ENCODE measurements around the gene CFDP1. TPM values are rescaled to one million over a fixed set of nuclear protein-coding genes. Genes with fewer than 3 reads are reported as not detected.

CFDP1 gene
- total RNA-seq, 4 donors from 2014 or later, result 42.4 to 49.5 (median 44.0) TPM

GRCh38 chr16:75264457-75264998 is 168.8 kb downstream of the CFDP1 start:
- Histone ChIP-seq H3K4me3 (peak overlapping the region; percentile 86 to 99 (median 92)), H3K9me3 (no peaks in the 10 kb centered on the region), H3K27me3 (no peaks in the 10 kb centered on the region), H3K36me3 (peaks cover 0 to 5% (median 0%) of the 10 kb centered on the region in 4 donors), H3K4me1 (peaks cover 64 to 79% (median 78%) of the 10 kb centered on the region in 4 donors), H3K27ac (replicated peaks in 1 of 4) (peak overlapping the region; percentile 91 to 93 (median 93))
- peak in 1 of 2 donors; percentile 12 for TF ChIP-seq POLR2AphosphoS5 (IDR thresholded peaks at IDR 0.05)
- no peak for TF ChIP-seq POLR2A (IDR thresholded peaks at IDR 0.05; ENCODE audit: low read depth)
- TF ChIP-seq CTCF (IDR thresholded peaks at IDR 0.05), result no peak
- no peak for DNase-seq (ENCODE audit: extremely low spot score)
- 15% methylated on average over 9 of the region's 14 CpGs for WGBS
- intact Hi-C loops (cut with DNase I), result no loop called here

DNA sequence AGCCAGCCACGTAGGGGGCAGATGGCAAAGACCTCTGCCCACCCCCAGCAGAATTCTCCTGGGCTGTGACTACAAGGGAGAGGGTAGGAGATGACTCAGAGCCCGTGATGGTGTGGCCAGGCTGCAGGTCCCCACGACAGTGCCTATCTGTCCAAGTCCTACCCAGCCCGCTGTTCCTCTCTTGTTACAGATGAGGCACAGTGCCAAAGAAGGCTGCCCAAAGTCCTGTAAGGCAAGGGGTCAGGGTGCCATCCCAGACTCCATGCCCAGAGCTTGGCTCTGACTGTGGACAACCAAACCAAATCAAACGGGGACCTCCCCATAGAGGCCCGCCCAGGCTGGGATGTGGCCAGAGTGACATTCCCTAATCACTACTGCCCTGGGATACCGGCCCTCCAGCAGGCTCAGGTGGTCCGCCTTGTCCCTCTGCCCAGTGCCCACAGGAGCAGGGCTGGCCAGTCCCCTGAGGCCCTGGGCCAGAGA is 169.3 kb downstream of the CFDP1 start:
- intact Hi-C loops (cut with DNase I), result no loop called here
- Histone ChIP-seq H3K4me3 (peak overlapping the region; percentile 86 to 99 (median 92)), H3K27me3 (no peaks in the 10 kb centered on the region), H3K36me3 (peaks cover 0 to 5% (median 0%) of the 10 kb centered on the region in 4 donors), H3K9me3 (no peaks in the 10 kb centered on the region), H3K27ac (replicated peaks in 1 of 4) (peak overlapping the region; percentile 91 to 93 (median 93)), H3K4me1 (peaks cover 65 to 83% (median 79%) of the 10 kb centered on the region in 4 donors)
- no peak for DNase-seq (ENCODE audit: extremely low spot score)
- TF ChIP-seq CTCF (IDR thresholded peaks at IDR 0.05) (no peak), EP300 (IDR thresholded peaks at IDR 0.05) (no peak), POLR2AphosphoS5 (IDR thresholded peaks at IDR 0.05) (no peak), POLR2A (IDR thresholded peaks at IDR 0.05; ENCODE audit: low read depth) (no peak)
- 16% methylated on average over 4 of the region's 8 CpGs for WGBS

DNA sequence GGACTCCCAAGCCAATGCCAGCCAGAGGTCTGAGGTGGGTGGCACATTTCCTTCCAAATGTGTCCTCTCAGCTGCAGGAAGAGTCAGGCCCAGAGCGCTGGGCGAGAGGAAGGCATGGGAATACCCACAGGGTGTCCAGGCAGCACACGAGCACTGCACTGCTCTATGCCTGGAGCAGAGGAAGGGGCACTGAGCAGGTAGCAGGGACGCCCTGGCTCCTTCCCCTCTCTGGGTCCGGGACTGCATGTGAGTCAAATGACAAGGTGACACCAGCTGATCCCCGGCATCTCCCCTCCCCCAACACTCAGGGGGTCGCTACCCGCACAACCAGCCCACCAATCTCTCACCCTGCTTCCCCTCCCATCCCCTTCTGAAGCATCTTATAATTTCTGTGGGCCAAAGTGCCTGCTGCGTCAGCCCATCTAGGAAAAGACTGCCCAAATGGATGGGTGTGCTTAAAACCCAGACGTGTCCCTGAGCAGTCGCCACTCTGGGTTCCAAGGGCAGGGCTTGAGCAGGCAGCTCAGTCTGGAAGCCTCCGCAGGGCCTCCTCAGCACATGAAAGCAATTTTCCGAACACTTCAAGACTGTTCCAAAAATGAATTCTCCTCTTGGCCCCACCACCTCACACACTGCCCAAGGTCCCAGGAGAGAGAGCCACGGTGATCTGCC is 169.9 kb downstream of the CFDP1 start:
- intact Hi-C loops (cut with DNase I), result no loop called here
- Histone ChIP-seq H3K9me3 (no peaks in the 10 kb centered on the region), H3K27ac (replicated peaks in 1 of 4) (peak overlapping the region; percentile 91 to 93 (median 93)), H3K4me1 (peaks cover 71 to 89% (median 85%) of the 10 kb centered on the region in 4 donors), H3K36me3 (peaks cover 0 to 5% (median 0%) of the 10 kb centered on the region in 4 donors), H3K4me3 (peak overlapping the region; percentile 86 to 99 (median 92)), H3K27me3 (no peaks in the 10 kb centered on the region)
- WGBS, result 62% methylated on average over 10 of the region's 14 CpGs
- no peak for DNase-seq (ENCODE audit: extremely low spot score)
- TF ChIP-seq EP300 (IDR thresholded peaks at IDR 0.05), result no peak
- no peak for TF ChIP-seq POLR2AphosphoS5 (IDR thresholded peaks at IDR 0.05)
- TF ChIP-seq POLR2A (IDR thresholded peaks at IDR 0.05; ENCODE audit: low read depth), result no peak
- no peak for TF ChIP-seq CTCF (IDR thresholded peaks at IDR 0.05)

DNA sequence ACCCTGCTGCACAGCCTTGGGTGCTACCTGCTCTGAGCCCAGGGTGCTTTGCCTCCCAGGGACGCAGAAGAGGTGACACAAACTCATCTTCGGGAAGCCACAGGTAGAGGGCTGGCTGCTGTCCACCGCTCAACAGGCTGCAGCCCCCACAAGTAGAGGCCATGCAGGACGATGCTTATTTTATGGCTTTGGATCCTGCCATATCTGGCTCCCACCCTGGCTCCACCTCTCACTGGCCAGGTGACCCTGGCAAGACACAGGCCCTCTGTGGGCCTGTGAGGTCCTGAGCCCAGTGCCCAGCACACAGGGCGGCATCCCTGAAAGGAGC is 170.5 kb downstream of the CFDP1 start:
- DNase-seq (ENCODE audit: extremely low spot score), result no peak
- Histone ChIP-seq H3K9me3 (no peaks in the 10 kb centered on the region), H3K4me1 (peaks cover 72 to 90% (median 86%) of the 10 kb centered on the region in 4 donors), H3K27me3 (no peaks in the 10 kb centered on the region), H3K36me3 (peaks cover 0 to 5% (median 0%) of the 10 kb centered on the region in 4 donors), H3K27ac (replicated peaks in 1 of 4) (peak overlapping the region in 3 of 4 donors; percentile 36 to 93 (median 91)), H3K4me3 (peak overlapping the region in 2 of 4 donors; percentile 86 to 99)
- 63% methylated on average over 5 of the region's 5 CpGs for WGBS
- no peak for TF ChIP-seq POLR2AphosphoS5 (IDR thresholded peaks at IDR 0.05)
- TF ChIP-seq POLR2A (IDR thresholded peaks at IDR 0.05; ENCODE audit: low read depth), result no peak
- no peak for TF ChIP-seq CTCF (IDR thresholded peaks at IDR 0.05)
- TF ChIP-seq EP300 (IDR thresholded peaks at IDR 0.05), result no peak
- intact Hi-C loops (cut with DNase I), result no loop called here
